GM23338 (cell line): Measurements from ENCODE around the gene RNLS. TPM values are rescaled to one million over a fixed set of nuclear protein-coding genes. Genes with fewer than 3 reads are reported as not detected.

ENCODE experiments used
- ATAC-seq: fragments of 200-7000 bp; cut with Tn5 transposase; 3 replicates; pipeline ENCODE4 v1.9.1; 2020
- DNase-seq: peaks from one replicate; pipeline ENCODE4 v3.0.0-alpha.2; 2015; ENCODE audit warnings: low spot score
- H2AFZ ChIP-seq: fragments of 200-600 bp; sonication (generic); 2 replicates; pipeline ENCODE4 v1.8.0; 2016; ENCODE audit warnings: antibody characterized with exemption, mild to moderate bottlenecking, moderate library complexity
- H3F3A ChIP-seq: fragments of 200-600 bp; sonication (generic); replicated peaks from 2 replicates; pipeline ENCODE4 v1.8.0; 2017; ENCODE audit warnings: antibody characterized with exemption, mixed run types, low read depth
- H3K27ac ChIP-seq: fragments of 200-600 bp; sonication (generic); 2 replicates; pipeline ENCODE4 v1.6.1; 2016; ENCODE audit warnings: low read depth
- H3K27me3 ChIP-seq: fragments of 200-600 bp; sonication (generic); 2 replicates; pipeline ENCODE4 v1.8.0; 2016; ENCODE audit warnings: mild to moderate bottlenecking, mixed run types, moderate library complexity; ENCODE audit not compliant: insufficient read depth
- H3K36me3 ChIP-seq: fragments of 200-600 bp; sonication (generic); 2 replicates; pipeline ENCODE4 v1.8.0; 2016; ENCODE audit warnings: mild to moderate bottlenecking; ENCODE audit not compliant: insufficient read depth
- H3K4me1 ChIP-seq: fragments of 200-600 bp; sonication (generic); 2 replicates; pipeline ENCODE4 v1.8.0; 2016; ENCODE audit warnings: mild to moderate bottlenecking, moderate library complexity; ENCODE audit not compliant: insufficient read depth
- H3K4me2 ChIP-seq: fragments of 200-600 bp; sonication (generic); 2 replicates; pipeline ENCODE4 v1.7.1; 2017; ENCODE audit warnings: mixed run types
- H3K4me3 ChIP-seq: fragments of 200-600 bp; sonication (generic); 2 replicates; pipeline ENCODE4 v1.6.1; 2016; ENCODE audit warnings: mixed run types
- H3K79me2 ChIP-seq: fragments of 200-600 bp; sonication (generic); replicated peaks from 2 replicates; pipeline ENCODE4 v1.8.0; 2017; ENCODE audit warnings: mild to moderate bottlenecking; ENCODE audit not compliant: insufficient read depth
- H3K9me2 ChIP-seq: fragments of 200-600 bp; sonication (generic); 2 replicates; pipeline ENCODE4 v1.8.0; 2017; ENCODE audit not compliant: insufficient read depth
- H4K20me1 ChIP-seq: fragments of 200-600 bp; sonication (generic); replicated peaks from 2 replicates; pipeline ENCODE4 v1.8.0; 2017; ENCODE audit warnings: mild to moderate bottlenecking; ENCODE audit not compliant: insufficient read depth
- H3K27ac Mint-ChIP-seq: 2 replicates; pipeline ENCODE4 v1.8.0; 2020; ENCODE audit warnings: inconsistent platforms, mild to moderate bottlenecking, moderate library complexity, mixed read lengths
- H3K27me3 Mint-ChIP-seq: 3 replicates; pipeline ENCODE4 v1.8.0; 2022; ENCODE audit warnings: low read depth, mild to moderate bottlenecking, moderate library complexity, mixed read lengths, inconsistent platforms; ENCODE audit not compliant: insufficient read depth, poor library complexity
- H3K36me3 Mint-ChIP-seq: 3 replicates; pipeline ENCODE4 v1.8.0; 2021; ENCODE audit warnings: low read depth, mild to moderate bottlenecking, inconsistent platforms, moderate library complexity, mixed read lengths
- H3K4me1 Mint-ChIP-seq: 3 replicates; pipeline ENCODE4 v1.8.0; 2020; ENCODE audit warnings: mild to moderate bottlenecking, inconsistent platforms, mixed read lengths
- H3K4me3 Mint-ChIP-seq: 3 replicates; pipeline ENCODE4 v1.8.0; 2021; ENCODE audit warnings: moderate library complexity, mild to moderate bottlenecking, inconsistent platforms, mixed read lengths
- H3K9me3 Mint-ChIP-seq: 3 replicates; pipeline ENCODE4 v1.8.0; 2020; ENCODE audit warnings: moderate library complexity, mild to moderate bottlenecking, inconsistent platforms, mixed read lengths
- ETS1 ChIP-seq: IDR thresholded peaks from 2 replicates; pipeline ENCODE4 v1.6.1; 2016; ENCODE audit warnings: antibody characterized with exemption
- EZH2phosphoT487 ChIP-seq: fragments of 200-600 bp; sonication (generic); IDR thresholded peaks from one replicate; pipeline ENCODE4 v1.8.1; 2018; ENCODE audit warnings: antibody characterized with exemption; ENCODE audit not compliant: unreplicated experiment
- NANOG ChIP-seq: IDR thresholded peaks from 2 replicates; pipeline ENCODE4 v1.6.1; 2016; ENCODE audit warnings: antibody characterized with exemption, borderline replicate concordance
- POLR2AphosphoS5 ChIP-seq: IDR thresholded peaks from 2 replicates; pipeline ENCODE4 v1.6.1; 2016; ENCODE audit warnings: antibody characterized with exemption, low read depth
- STAT1 ChIP-seq: IDR thresholded peaks from one replicate; pipeline ENCODE4 v1.6.1; 2016; ENCODE audit warnings: antibody characterized with exemption; ENCODE audit not compliant: unreplicated experiment
- ZNF114 ChIP-seq: fragments of 250-450 bp; sonication (Bioruptor Pico); IDR thresholded peaks from 2 replicates; pipeline ENCODE4 v1.5.0; 2020; ENCODE audit warnings: mild to moderate bottlenecking, moderate library complexity
- ZNF331 ChIP-seq: fragments of 250-450 bp; sonication (Bioruptor Pico); IDR thresholded peaks from 2 replicates; pipeline ENCODE4 v1.5.0; 2020; ENCODE audit warnings: low read depth, mild to moderate bottlenecking, moderate library complexity
- ZNF462 ChIP-seq: fragments of 250-450 bp; sonication (Bioruptor Pico); IDR thresholded peaks from 2 replicates; pipeline ENCODE4 v1.5.0; 2020; ENCODE audit warnings: mild to moderate bottlenecking, moderate library complexity
- polyA plus RNA-seq: library from polyadenylated mRNA; unstranded; fragments of >200 nt; fragmentation: Nextera tagmentation; extraction: Ambion mirVana; gene quantifications from 2 replicates; pipeline ENCODE4 v1.2.1, GENCODE V29; 2016
- total RNA-seq: library from RNA; depleted of rRNA; stranded (reverse); fragments of >200 nt; shearing (Covaris generic); gene quantifications from 2 replicates; pipeline ENCODE4 v1.2.3, GENCODE V29; 2014
- TF ChIP-seq, protein P1 (sequence below): IDR thresholded peaks from one replicate; pipeline ENCODE4 v1.6.1; 2018; ENCODE audit warnings: antibody characterized with exemption; ENCODE audit not compliant: unreplicated experiment

RNLS gene
- total and polyA plus RNA-seq, 2 experiments from 2014 or later, result 8.8 to 15.2 TPM

- DNase-seq (no peak), ATAC-seq (no peak)
- Histone ChIP-seq H3K4me2 (no peak overlapping the region), H3K4me3 (no peak overlapping the region), H3F3A (no peaks in the 10 kb centered on the region), H3K36me3 (no peaks in the 10 kb centered on the region), H3K9me2 (no peaks in the 10 kb centered on the region), H4K20me1 (no peaks in the 10 kb centered on the region), H2AFZ (no peak overlapping the region), H3K79me2 (no peaks in the 10 kb centered on the region), H3K27me3 (no peaks in the 10 kb centered on the region), H3K27ac (no peak overlapping the region), H3K4me1 (peaks cover 29% of the 10 kb centered on the region)
- Mint-ChIP-seq H3K27me3 (no peaks in the 10 kb centered on the region), H3K27ac (no peak overlapping the region), H3K4me3 (no peak overlapping the region), H3K4me1 (peaks cover 56% of the 10 kb centered on the region), H3K9me3 (no peaks in the 10 kb centered on the region), H3K36me3 (no peaks in the 10 kb centered on the region)
- no peak for TF ChIP-seq POLR2AphosphoS5
- no peak for TF ChIP-seq NANOG
- TF ChIP-seq, protein P1, sequence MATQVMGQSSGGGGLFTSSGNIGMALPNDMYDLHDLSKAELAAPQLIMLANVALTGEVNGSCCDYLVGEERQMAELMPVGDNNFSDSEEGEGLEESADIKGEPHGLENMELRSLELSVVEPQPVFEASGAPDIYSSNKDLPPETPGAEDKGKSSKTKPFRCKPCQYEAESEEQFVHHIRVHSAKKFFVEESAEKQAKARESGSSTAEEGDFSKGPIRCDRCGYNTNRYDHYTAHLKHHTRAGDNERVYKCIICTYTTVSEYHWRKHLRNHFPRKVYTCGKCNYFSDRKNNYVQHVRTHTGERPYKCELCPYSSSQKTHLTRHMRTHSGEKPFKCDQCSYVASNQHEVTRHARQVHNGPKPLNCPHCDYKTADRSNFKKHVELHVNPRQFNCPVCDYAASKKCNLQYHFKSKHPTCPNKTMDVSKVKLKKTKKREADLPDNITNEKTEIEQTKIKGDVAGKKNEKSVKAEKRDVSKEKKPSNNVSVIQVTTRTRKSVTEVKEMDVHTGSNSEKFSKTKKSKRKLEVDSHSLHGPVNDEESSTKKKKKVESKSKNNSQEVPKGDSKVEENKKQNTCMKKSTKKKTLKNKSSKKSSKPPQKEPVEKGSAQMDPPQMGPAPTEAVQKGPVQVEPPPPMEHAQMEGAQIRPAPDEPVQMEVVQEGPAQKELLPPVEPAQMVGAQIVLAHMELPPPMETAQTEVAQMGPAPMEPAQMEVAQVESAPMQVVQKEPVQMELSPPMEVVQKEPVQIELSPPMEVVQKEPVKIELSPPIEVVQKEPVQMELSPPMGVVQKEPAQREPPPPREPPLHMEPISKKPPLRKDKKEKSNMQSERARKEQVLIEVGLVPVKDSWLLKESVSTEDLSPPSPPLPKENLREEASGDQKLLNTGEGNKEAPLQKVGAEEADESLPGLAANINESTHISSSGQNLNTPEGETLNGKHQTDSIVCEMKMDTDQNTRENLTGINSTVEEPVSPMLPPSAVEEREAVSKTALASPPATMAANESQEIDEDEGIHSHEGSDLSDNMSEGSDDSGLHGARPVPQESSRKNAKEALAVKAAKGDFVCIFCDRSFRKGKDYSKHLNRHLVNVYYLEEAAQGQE, result no peak
- TF ChIP-seq ZNF114 (CRISPR knock-in tag), result no peak
- TF ChIP-seq ZNF331 (CRISPR knock-in tag), result no peak
- no peak for TF ChIP-seq STAT1
- TF ChIP-seq ZNF462 (CRISPR knock-in tag), result no peak
- TF ChIP-seq ETS1, result no peak
- no peak for TF ChIP-seq EZH2phosphoT487
These were observed 57.6 kb downstream of the RNLS start for GRCh38 chr10:88525371-88526069.
